A549 treated with GW870086 at 1 μM for 4 hours (cell line): ENCODE measurements around the gene CTAGE4. TPM values are rescaled to one million over a fixed set of nuclear protein-coding genes. Genes with fewer than 3 reads are reported as not detected.

Source experiments
- total RNA-seq: library from RNA; stranded (reverse); fragments of 200-300 nt; extraction: Qiagen RNA extraction; gene quantifications from 5 replicates; pipeline ENCODE4 v1.2.3, GENCODE V29; 2022; ENCODE audit warnings: low read depth

CTAGE4 gene
- total RNA-seq: not detected in 5 replicates

GRCh38 chr7:144183166-144183565, at the start of gene CTAGE4:
Gene CTAGE4 (plus strand): TSS chr7:144183466. CDS start chr7:144183504, 38 bp downstream.

GRCh38 chr7:144195212-144195872, 12.1 kb downstream of the CTAGE4 start, which contains the start of gene ARHGEF35:
Gene ARHGEF35 (minus strand): TSS chr7:144195833. CDS start chr7:144188383, 7,450 bp downstream.

Other genes with a start within 250 kb of the CTAGE4 start
- not detected in 5 replicates for gene OR2F2, start 248.2 kb upstream of the CTAGE4 start, total RNA-seq
- not detected in 5 replicates for gene OR2F1, start 228.6 kb upstream of the CTAGE4 start, total RNA-seq
- gene OR6B1, start 183.1 kb upstream of the CTAGE4 start, total RNA-seq: not detected in 5 replicates
- not detected in 5 replicates for gene OR2A5, start 134.5 kb upstream of the CTAGE4 start, total RNA-seq
- not detected in 5 replicates for gene OR2A25, start 113.7 kb upstream of the CTAGE4 start, total RNA-seq
- not detected in 5 replicates for gene OR2A12, start 97.2 kb upstream of the CTAGE4 start, total RNA-seq
- not detected in 5 replicates for gene OR2A2, start 73.9 kb upstream of the CTAGE4 start, total RNA-seq
- not detected in 5 replicates for gene OR2A14, start 60.3 kb upstream of the CTAGE4 start, total RNA-seq
- gene ARHGEF35, start 12.4 kb downstream of the CTAGE4 start, total RNA-seq: 0.25 to 0.49 TPM (median 0.33 TPM) in 5 replicates
- not detected in 5 replicates for gene OR2A42, start 56.1 kb downstream of the CTAGE4 start, total RNA-seq
- gene OR2A7, start 81.3 kb downstream of the CTAGE4 start, total RNA-seq: not detected in 5 replicates
- gene CTAGE8, start 85.8 kb downstream of the CTAGE4 start, total RNA-seq: not detected in 5 replicates
- gene OR2A1, start 129.0 kb downstream of the CTAGE4 start, total RNA-seq: not detected in 5 replicates
- 1.8 to 2.3 TPM (median 2.1 TPM) in 5 replicates for gene ARHGEF5, start 171.9 kb downstream of the CTAGE4 start, total RNA-seq
- not detected in 5 replicates for gene NOBOX, start 220.2 kb downstream of the CTAGE4 start, total RNA-seq